A673 (cell line): Measurements from ENCODE around the gene NAA35.

Experiments
- EZH2 ChIP-seq: fragments of 200-600 bp; sonication (generic); IDR thresholded peaks from 2 replicates; pipeline ENCODE4 v1.6.1; 2017; ENCODE audit warnings: borderline replicate concordance, low read depth, mild to moderate bottlenecking, mixed read lengths, antibody characterized with exemption, low read length; ENCODE audit not compliant: poor library complexity, severe bottlenecking
- TF ChIP-seq, protein P1 (sequence below): fragments of 300-800, 200-600 bp; sonication (generic); conservative IDR thresholded peaks from 2 replicates; pipeline ENCODE4 v1.5.1; 2017; ENCODE audit warnings: low read depth, mild to moderate bottlenecking, antibody characterized with exemption, low read length, moderate library complexity, mixed read lengths

DNA sequence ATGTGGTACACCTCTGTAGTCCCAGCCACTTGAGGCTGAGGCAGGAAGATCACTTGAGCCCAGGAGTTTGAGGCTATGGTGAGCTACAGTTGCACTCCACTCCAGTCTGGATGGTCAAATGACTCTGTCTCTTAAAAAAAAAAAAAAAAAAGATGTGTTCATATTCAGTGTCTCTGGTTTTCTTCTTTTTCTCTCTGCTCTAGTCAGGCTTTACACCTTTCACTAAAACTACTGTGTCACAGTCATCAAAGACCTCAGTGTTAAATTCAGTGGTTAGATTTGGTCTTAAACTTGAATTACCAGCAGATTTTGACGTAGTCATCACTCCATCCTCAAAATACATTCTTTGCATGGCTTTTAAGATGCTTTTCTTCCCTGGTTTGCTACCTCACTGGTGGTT is 28.8 kb downstream of the NAA35 start:
- TF ChIP-seq, protein P1, sequence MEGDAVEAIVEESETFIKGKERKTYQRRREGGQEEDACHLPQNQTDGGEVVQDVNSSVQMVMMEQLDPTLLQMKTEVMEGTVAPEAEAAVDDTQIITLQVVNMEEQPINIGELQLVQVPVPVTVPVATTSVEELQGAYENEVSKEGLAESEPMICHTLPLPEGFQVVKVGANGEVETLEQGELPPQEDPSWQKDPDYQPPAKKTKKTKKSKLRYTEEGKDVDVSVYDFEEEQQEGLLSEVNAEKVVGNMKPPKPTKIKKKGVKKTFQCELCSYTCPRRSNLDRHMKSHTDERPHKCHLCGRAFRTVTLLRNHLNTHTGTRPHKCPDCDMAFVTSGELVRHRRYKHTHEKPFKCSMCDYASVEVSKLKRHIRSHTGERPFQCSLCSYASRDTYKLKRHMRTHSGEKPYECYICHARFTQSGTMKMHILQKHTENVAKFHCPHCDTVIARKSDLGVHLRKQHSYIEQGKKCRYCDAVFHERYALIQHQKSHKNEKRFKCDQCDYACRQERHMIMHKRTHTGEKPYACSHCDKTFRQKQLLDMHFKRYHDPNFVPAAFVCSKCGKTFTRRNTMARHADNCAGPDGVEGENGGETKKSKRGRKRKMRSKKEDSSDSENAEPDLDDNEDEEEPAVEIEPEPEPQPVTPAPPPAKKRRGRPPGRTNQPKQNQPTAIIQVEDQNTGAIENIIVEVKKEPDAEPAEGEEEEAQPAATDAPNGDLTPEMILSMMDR = no peak
- no peak for TF ChIP-seq EZH2
